ENCODE measurements around the gene NDNF. TPM values are rescaled to one million over a fixed set of nuclear protein-coding genes. Genes with fewer than 3 reads are reported as not detected.

NDNF gene
- total RNA-seq, 5 donors from 2014 or later (not counting 1 experiment from before 2014, with no cell fraction given) = 0.36 to 0.47 (median 0.41) TPM; not detected in 2

DNA sequence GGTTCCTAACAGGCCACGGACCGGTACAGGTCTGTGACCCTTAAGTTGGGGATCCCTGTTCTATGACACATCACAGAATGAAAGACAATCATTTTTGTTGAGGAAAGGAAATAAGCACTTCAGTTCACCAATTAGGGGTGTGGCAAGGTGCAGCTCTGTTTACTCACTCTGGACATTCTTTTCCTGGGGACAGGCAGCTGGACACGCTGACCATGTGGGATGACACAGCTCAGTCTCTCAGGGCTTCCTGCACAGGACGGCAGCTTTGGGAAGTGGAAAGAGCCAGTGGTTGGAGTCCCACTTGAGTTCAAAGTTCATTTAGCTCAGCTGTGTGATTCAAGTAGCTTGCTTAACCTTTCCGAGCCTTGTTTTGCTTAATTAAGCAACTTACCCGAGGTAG, 55.7 kb downstream of the NDNF start:
- Histone ChIP-seq H3K4me1 (ENCODE audit: control insufficient read depth in 1 of 2, extremely low read depth in 1 of 2, insufficient read depth in 2 of 2, low read length in 2 of 2) (peaks cover 0 to 6% of the 10 kb centered on the region in 2 experiments), H3K27me3 (replicated peaks in 1 of 2; ENCODE audit: control insufficient read depth in 2 of 2, extremely low read depth in 1 of 2, insufficient read depth in 2 of 2, low read length in 1 of 2) (no peaks in the 10 kb centered on the region), H3K9me3 (no peaks in the 10 kb centered on the region), H3K4me3 (ENCODE audit: control insufficient read depth in 1 of 2, extremely low read depth in 1 of 2, low read length in 1 of 2) (no peak overlapping the region), H3K27ac (ENCODE audit: low read length) (no peak overlapping the region), H3K36me3 (ENCODE audit: control insufficient read depth in 2 of 2, extremely low read depth in 1 of 2, insufficient read depth in 1 of 2, low read length in 1 of 2) (no peaks in the 10 kb centered on the region)
- H3K36me3 Mint-ChIP-seq = no peaks in the 10 kb centered on the region
- peaks cover 12 to 24% (median 23%) of the 10 kb centered on the region in 3 donors for H3K4me1 Mint-ChIP-seq
- no peak overlapping the region for H3K27ac Mint-ChIP-seq
- peaks cover 0 to 6% of the 10 kb centered on the region in 2 donors for H3K27me3 Mint-ChIP-seq
- CTCF ChIA-PET = no interaction called here
- H3K4me3 Mint-ChIP-seq = no peak overlapping the region
- WGBS (ENCODE audit: insufficient coverage) = 91% methylated on average over 6 of the region's 6 CpGs
- H3K9me3 Mint-ChIP-seq = no peaks in the 10 kb centered on the region
- ATAC-seq (replicated peaks in 1 of 4) = no peak
- DNase-seq = no peak
- POLR2A ChIA-PET = no interaction called here

DNA sequence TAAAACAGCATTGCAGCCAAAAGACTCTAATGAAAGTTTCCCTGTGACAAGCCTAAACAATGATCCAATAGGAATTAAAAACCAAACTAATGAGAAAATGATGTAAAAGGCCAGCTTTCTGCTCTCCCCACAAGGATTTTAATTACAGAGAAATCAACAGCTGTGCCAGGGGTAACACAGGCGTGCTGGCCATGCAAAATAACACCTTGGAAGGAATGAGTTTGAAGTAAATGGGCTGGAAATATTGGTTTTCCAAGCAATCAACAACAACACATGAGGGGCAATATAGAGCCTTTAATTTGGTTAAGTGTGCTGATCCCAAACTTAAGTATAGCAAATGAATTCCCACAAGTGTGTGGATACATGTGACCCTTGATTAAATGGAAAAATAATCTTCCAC, 56.9 kb downstream of the NDNF start:
- no peaks in the 10 kb centered on the region for H3K27me3 Mint-ChIP-seq
- DNase-seq = no peak
- Histone ChIP-seq H3K36me3 (ENCODE audit: control insufficient read depth in 2 of 2, extremely low read depth in 1 of 2, insufficient read depth in 1 of 2, low read length in 1 of 2) (no peaks in the 10 kb centered on the region), H3K9me3 (no peaks in the 10 kb centered on the region), H3K27ac (ENCODE audit: low read length) (no peak overlapping the region), H3K4me1 (ENCODE audit: control insufficient read depth in 1 of 2, extremely low read depth in 1 of 2, insufficient read depth in 2 of 2, low read length in 2 of 2) (peaks cover 3 to 16% of the 10 kb centered on the region in 2 experiments), H3K4me3 (ENCODE audit: control insufficient read depth in 1 of 2, extremely low read depth in 1 of 2, low read length in 1 of 2) (no peak overlapping the region), H3K27me3 (replicated peaks in 1 of 2; ENCODE audit: control insufficient read depth in 2 of 2, extremely low read depth in 1 of 2, insufficient read depth in 2 of 2, low read length in 1 of 2) (no peaks in the 10 kb centered on the region)
- H3K36me3 Mint-ChIP-seq = no peaks in the 10 kb centered on the region
- ChIA-PET POLR2A (interaction anchor here in 1 of 2 donors (0.7 kb wide), 1 partner anchor 861 kb away, joined by 3 read pairs; no protein-coding TSS in a partner anchor), CTCF (no interaction called here)
- no peak overlapping the region for H3K4me3 Mint-ChIP-seq
- H3K27ac Mint-ChIP-seq = no peak overlapping the region
- no peak for ATAC-seq (replicated peaks in 1 of 4)
- no CpG with 5 or more reads among the region's 1 CpG for WGBS (ENCODE audit: insufficient coverage)
- H3K4me1 Mint-ChIP-seq = peaks cover 21 to 35% (median 33%) of the 10 kb centered on the region in 3 donors
- H3K9me3 Mint-ChIP-seq = no peaks in the 10 kb centered on the region

DNA sequence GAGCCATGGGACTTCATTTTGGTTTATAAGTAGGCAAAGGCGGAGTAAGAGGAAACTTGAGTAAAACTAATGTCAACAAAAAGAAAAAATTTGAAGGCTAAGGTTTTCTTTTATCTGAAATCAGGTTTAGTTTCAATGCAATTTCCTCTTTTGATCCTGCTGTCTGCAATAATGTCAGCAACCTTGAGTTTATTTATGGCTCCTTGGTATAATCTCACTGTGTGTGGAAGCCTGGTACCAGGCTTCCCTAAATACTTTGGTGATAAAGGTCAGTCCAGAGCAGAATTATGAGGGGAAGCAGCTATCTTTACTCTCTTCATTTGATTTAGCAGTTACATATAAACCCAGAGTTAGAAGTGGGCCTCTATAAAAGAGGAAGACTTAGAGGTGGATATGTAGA, 57.8 kb downstream of the NDNF start:
- H3K27me3 Mint-ChIP-seq = no peaks in the 10 kb centered on the region
- H3K9me3 ChIP-seq = no peaks in the 10 kb centered on the region
- no peaks in the 10 kb centered on the region for H3K36me3 Mint-ChIP-seq
- no peak overlapping the region for H3K27ac ChIP-seq (ENCODE audit: low read length)
- H3K27me3 ChIP-seq (replicated peaks in 1 of 2; ENCODE audit: control insufficient read depth in 2 of 2, extremely low read depth in 1 of 2, insufficient read depth in 2 of 2, low read length in 1 of 2) = no peaks in the 10 kb centered on the region
- CTCF ChIA-PET = interaction anchor here in 1 of 2 donors (0.6 kb wide), 1 partner anchor 214 kb away, joined by 3 read pairs; no protein-coding TSS in a partner anchor
- POLR2A ChIA-PET = no interaction called here
- DNase-seq (no peak), ATAC-seq (replicated peaks in 1 of 4) (no peak)
- H3K27ac Mint-ChIP-seq = no peak overlapping the region
- H3K4me3 Mint-ChIP-seq = no peak overlapping the region
- H3K36me3 ChIP-seq (ENCODE audit: control insufficient read depth in 2 of 2, extremely low read depth in 1 of 2, insufficient read depth in 1 of 2, low read length in 1 of 2) = no peaks in the 10 kb centered on the region
- H3K4me1 Mint-ChIP-seq = peaks cover 30 to 44% (median 41%) of the 10 kb centered on the region in 3 donors
- no peak overlapping the region for H3K4me3 ChIP-seq (ENCODE audit: control insufficient read depth in 1 of 2, extremely low read depth in 1 of 2, low read length in 1 of 2)
- peaks cover 3 to 24% of the 10 kb centered on the region in 2 experiments for H3K4me1 ChIP-seq (ENCODE audit: control insufficient read depth in 1 of 2, extremely low read depth in 1 of 2, insufficient read depth in 2 of 2, low read length in 2 of 2)
- 80% methylated on average over 1 of the region's 1 CpG for WGBS (ENCODE audit: insufficient coverage)
- H3K9me3 Mint-ChIP-seq = no peaks in the 10 kb centered on the region

DNA sequence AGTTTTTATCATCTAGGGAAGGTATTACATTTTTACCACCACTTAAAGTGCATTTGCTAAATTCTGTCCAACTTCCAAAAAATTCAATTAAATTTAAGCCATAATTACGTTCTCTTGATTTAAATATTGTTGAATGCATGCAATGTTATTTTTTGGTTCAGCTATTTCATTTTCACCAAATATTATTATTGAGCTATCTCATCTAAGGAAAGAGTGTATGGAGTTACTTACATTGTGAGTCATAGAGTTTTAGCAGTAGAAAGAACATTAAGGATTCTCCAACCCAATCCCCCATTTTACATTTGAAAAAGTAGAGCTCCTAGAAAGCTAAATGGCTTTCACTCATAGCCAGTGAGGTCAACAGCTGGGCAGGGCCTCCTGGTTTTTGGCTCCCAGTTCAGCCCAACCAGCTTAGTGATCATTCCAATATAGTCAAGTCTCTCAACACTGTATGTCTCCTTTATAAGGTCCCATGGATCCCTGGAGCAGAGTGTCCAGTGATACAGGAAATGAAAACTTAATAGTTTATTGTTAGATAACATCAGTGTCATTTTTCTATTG, 60.5 kb downstream of the NDNF start:
- Mint-ChIP-seq H3K4me1 (peaks cover 50 to 62% (median 60%) of the 10 kb centered on the region in 3 donors), H3K4me3 (no peak overlapping the region), H3K9me3 (no peaks in the 10 kb centered on the region), H3K27me3 (no peaks in the 10 kb centered on the region), H3K27ac (peak overlapping the region in 1 of 2 donors; percentile 55), H3K36me3 (no peaks in the 10 kb centered on the region)
- no peak for ATAC-seq (replicated peaks in 1 of 4)
- H3K9me3 ChIP-seq = no peaks in the 10 kb centered on the region
- POLR2A ChIA-PET = interaction anchor here in 1 of 2 donors (0.5 kb wide), 1 partner anchor 110 kb away, joined by 3 read pairs; no protein-coding TSS in a partner anchor
- no peaks in the 10 kb centered on the region for H3K36me3 ChIP-seq (ENCODE audit: control insufficient read depth in 2 of 2, extremely low read depth in 1 of 2, insufficient read depth in 1 of 2, low read length in 1 of 2)
- H3K4me3 ChIP-seq (ENCODE audit: control insufficient read depth in 1 of 2, extremely low read depth in 1 of 2, low read length in 1 of 2) = no peak overlapping the region
- no peaks in the 10 kb centered on the region for H3K27me3 ChIP-seq (replicated peaks in 1 of 2; ENCODE audit: control insufficient read depth in 2 of 2, extremely low read depth in 1 of 2, insufficient read depth in 2 of 2, low read length in 1 of 2)
- H3K4me1 ChIP-seq (ENCODE audit: control insufficient read depth in 1 of 2, extremely low read depth in 1 of 2, insufficient read depth in 2 of 2, low read length in 2 of 2) = peaks cover 3 to 35% of the 10 kb centered on the region in 2 experiments
- H3K27ac ChIP-seq (ENCODE audit: low read length) = no peak overlapping the region
- CTCF ChIA-PET = interaction anchor here in 1 of 2 donors (0.6 kb wide), 1 partner anchor 105 kb away, joined by 4 read pairs; no protein-coding TSS in a partner anchor
- no peak for DNase-seq
- WGBS (ENCODE audit: insufficient coverage) = no CpG with 5 or more reads among the region's 1 CpG

DNA sequence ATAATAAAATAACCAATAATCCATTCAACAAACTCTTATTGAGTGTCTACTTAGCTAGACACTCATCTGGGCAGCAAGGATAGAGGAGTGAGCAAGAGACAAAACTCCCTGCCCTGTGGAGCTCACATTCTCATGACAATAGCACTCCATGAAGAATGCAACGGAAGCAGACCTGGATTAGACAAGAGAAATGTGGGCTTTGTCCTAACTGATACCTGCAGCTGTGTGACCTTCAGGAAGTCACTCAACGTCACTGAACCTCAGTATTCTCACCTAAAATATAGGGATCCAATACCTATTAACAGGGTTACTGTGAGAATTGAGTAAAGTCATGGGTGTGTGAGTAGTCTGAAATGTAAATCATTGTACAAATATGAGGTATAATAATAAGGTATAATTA, 61.2 kb downstream of the NDNF start:
- ChIA-PET CTCF (no interaction called here), POLR2A (no interaction called here)
- Mint-ChIP-seq H3K27ac (peak overlapping the region in 1 of 2 donors; percentile 22), H3K4me3 (no peak overlapping the region), H3K36me3 (no peaks in the 10 kb centered on the region), H3K27me3 (no peaks in the 10 kb centered on the region), H3K4me1 (peaks cover 53 to 67% (median 66%) of the 10 kb centered on the region in 3 donors), H3K9me3 (no peaks in the 10 kb centered on the region)
- Histone ChIP-seq H3K4me1 (ENCODE audit: control insufficient read depth in 1 of 2, extremely low read depth in 1 of 2, insufficient read depth in 2 of 2, low read length in 2 of 2) (peaks cover 3 to 35% of the 10 kb centered on the region in 2 experiments), H3K27ac (ENCODE audit: low read length) (no peak overlapping the region), H3K27me3 (replicated peaks in 1 of 2; ENCODE audit: control insufficient read depth in 2 of 2, extremely low read depth in 1 of 2, insufficient read depth in 2 of 2, low read length in 1 of 2) (no peaks in the 10 kb centered on the region), H3K4me3 (ENCODE audit: control insufficient read depth in 1 of 2, extremely low read depth in 1 of 2, low read length in 1 of 2) (no peak overlapping the region), H3K36me3 (ENCODE audit: control insufficient read depth in 2 of 2, extremely low read depth in 1 of 2, insufficient read depth in 1 of 2, low read length in 1 of 2) (no peaks in the 10 kb centered on the region), H3K9me3 (no peaks in the 10 kb centered on the region)
- no CpG with 5 or more reads among the region's 2 CpGs for WGBS (ENCODE audit: insufficient coverage)
- ATAC-seq (replicated peaks in 1 of 4) (no peak), DNase-seq (no peak)

DNA sequence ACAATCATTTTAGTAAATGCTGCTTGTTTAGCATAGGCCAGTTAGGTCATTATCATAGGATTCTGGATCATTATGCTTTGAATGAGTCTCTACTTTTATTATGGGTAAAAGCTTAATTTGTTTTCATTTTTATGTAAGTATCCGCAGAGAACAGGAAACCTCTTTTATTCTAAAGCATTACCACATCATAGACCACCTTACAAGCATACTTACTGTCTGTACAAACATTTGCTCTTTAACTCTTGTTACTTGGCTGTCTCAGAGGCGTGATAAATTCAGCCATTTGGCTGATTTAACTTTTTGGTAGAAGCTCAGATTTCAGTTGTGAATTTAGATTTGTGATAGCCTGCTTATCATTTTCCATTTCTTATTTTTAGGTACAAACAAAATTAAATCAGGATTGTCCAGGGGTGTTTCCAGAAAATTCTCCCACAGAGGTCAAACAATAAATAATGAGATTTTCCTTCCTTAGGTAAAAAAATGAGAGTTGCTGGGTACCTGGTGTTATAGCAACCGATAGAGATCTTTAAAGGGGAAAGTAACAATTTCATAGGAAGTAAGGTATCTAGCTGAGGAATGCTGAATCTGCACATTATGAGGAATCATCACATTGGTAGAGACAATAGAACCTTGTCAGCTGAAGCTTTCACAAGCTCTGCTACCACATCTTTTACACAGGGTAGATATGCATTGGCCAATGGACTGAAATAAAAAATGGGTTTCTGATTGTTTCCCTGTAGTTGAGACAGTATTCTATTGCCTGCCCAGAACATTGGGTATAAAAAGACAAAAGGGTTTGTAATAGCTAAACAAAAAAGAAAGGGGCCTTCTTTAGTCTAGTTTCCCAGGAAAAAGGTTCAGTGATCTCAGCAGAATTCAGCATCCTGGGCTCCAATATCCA, 62.5 kb downstream of the NDNF start:
- ATAC-seq (replicated peaks in 1 of 4) (peak; percentile 87 to 99 (median 93)), DNase-seq (peak in 2 of 35 experiments; percentile 3 to 46)
- H3K27me3 ChIP-seq (replicated peaks in 1 of 2; ENCODE audit: control insufficient read depth in 2 of 2, extremely low read depth in 1 of 2, insufficient read depth in 2 of 2, low read length in 1 of 2) = no peaks in the 10 kb centered on the region
- no peaks in the 10 kb centered on the region for H3K36me3 ChIP-seq (ENCODE audit: control insufficient read depth in 2 of 2, extremely low read depth in 1 of 2, insufficient read depth in 1 of 2, low read length in 1 of 2)
- H3K4me3 Mint-ChIP-seq = peak overlapping the region; percentile 37 to 61 (median 47)
- H3K4me3 ChIP-seq (ENCODE audit: control insufficient read depth in 1 of 2, extremely low read depth in 1 of 2, low read length in 1 of 2) = no peak overlapping the region
- H3K27ac ChIP-seq (ENCODE audit: low read length) = peak overlapping the region; percentile 0
- WGBS (ENCODE audit: insufficient coverage) = no CpG with 5 or more reads among the region's 3 CpGs
- no peaks in the 10 kb centered on the region for H3K9me3 Mint-ChIP-seq
- no peaks in the 10 kb centered on the region for H3K9me3 ChIP-seq
- no peaks in the 10 kb centered on the region for H3K36me3 Mint-ChIP-seq
- POLR2A ChIA-PET = interaction anchor here in 1 of 2 donors (0.6 kb wide), 1 partner anchor 245 kb away, joined by 3 read pairs; no protein-coding TSS in a partner anchor
- H3K4me1 Mint-ChIP-seq = peaks cover 54 to 73% (median 69%) of the 10 kb centered on the region in 3 donors
- CTCF ChIA-PET = interaction anchor here in 1 of 2 donors (0.6 kb wide), 1 partner anchor 726 kb away, joined by 3 read pairs; no protein-coding TSS in a partner anchor
- H3K4me1 ChIP-seq (ENCODE audit: control insufficient read depth in 1 of 2, extremely low read depth in 1 of 2, insufficient read depth in 2 of 2, low read length in 2 of 2) = peaks cover 3 to 37% of the 10 kb centered on the region in 2 experiments
- no peaks in the 10 kb centered on the region for H3K27me3 Mint-ChIP-seq
- peak overlapping the region; percentile 86 to 96 for H3K27ac Mint-ChIP-seq

Data from T-cell (primary cell).